Kidney capillary endothelial cell (primary cell): ENCODE data around the gene VSTM5.

Experiments
- DNase-seq: peaks from one replicate; pipeline ENCODE4 v3.0.0-alpha.2; 2018; ENCODE audit warnings: low spot score

VSTM5 gene

GRCh38 chr11:93842461-93842860 lies 8.0 kb downstream of the VSTM5 start:
- no peak for DNase-seq

GRCh38 chr11:93842034-93842433 lies 8.4 kb downstream of the VSTM5 start:
- no peak for DNase-seq

- no peak for DNase-seq
Observed at GRCh38 chr11:93841446-93841845, 9.0 kb downstream of the VSTM5 start.

DNA sequence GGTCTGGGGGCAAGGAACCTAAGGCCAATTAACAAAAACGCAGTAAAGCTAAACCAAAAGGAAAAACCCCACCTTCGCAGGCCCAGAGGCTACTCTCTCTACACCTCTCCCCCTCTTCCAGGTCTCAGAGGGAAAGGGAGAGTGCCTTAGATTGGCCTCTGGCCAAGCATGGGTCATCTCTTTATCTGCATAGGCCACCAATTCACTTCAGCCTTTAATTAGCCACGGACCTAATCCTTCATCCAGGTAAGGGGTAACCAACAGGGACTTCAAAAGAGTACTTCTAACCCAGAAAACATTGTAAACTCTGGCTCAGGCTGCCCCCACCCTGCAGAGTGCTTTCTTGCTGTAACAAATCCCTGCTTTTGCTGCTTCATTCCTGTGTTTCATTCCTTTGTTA lies 9.4 kb downstream of the VSTM5 start:
- no peak for DNase-seq

GRCh38 chr11:93840180-93840579 lies 10.2 kb downstream of the VSTM5 start:
- no peak for DNase-seq

DNA sequence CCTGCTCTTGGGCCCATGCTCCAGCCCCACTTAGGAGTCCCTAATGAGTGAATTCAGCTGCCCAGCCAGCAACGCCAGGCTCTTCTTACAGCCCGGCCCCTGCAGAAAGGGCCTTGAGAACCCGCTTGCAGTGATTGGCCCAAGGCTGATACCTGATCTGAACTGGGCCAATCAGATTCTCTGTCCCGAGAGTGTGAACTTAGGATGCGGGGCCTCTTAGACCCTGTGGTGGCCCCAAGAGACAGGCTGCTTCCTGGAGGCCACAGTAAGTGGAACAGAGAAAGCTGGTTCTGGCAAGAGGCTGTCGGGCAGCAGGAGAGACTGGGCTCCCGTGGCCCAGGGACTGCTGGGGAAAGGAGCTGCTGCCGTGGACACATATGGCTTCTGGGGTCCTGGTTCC lies 11.5 kb downstream of the VSTM5 start:
- no peak for DNase-seq

DNA sequence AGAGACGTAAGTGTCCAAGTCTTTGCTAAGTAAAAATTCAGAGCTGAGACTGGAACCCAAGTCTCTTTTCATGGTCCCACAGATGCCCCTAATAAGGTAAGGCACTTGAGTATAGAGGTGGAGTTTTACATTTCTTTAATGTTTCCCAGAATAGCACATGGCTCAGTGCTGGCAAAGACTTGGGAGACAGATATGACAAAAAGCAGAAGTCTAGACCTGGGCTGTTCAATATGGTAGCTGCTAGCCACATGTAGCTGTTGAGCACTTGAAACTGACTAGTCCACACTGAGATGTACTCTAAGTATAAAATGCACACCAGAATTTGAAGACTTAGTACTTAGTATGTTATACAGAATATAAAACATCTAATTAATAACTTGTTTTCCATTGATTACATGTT lies 17.6 kb downstream of the VSTM5 start:
- no peak for DNase-seq

GRCh38 chr11:93831343-93832127 lies 18.9 kb downstream of the VSTM5 start:
- DNase-seq, result no peak

- no peak for DNase-seq
Observed at GRCh38 chr11:93829598-93829997, 20.8 kb downstream of the VSTM5 start.

DNA sequence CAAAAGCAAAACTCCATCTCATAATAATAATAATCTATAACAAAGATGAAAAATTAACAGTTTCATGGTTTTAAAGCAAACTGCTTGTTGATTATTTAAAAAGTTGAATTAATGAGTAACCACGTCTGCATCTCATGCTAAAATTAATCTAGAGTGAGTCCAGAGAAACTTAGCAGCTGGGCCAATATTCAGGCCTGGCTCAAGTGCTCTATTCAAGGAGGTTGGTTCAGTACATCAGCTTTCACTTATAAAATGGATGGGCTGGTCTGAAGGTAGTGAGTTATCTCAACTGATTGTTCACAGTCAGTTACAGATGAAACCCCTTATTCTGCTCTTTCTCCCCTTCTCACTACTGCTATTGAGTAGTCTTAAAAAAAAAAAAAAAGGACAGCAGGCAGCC lies 23.1 kb downstream of the VSTM5 start:
- no peak for DNase-seq

GRCh38 chr11:93823210-93823609 lies 27.2 kb downstream of the VSTM5 start:
- DNase-seq, result no peak

- no peak for DNase-seq
Observed at GRCh38 chr11:93822359-93822758, 28.1 kb downstream of the VSTM5 start.

GRCh38 chr11:93821617-93822016 lies 28.8 kb downstream of the VSTM5 start:
- DNase-seq, result no peak

- no peak for DNase-seq
Observed at GRCh38 chr11:93820847-93821246, 29.6 kb downstream of the VSTM5 start.

DNA sequence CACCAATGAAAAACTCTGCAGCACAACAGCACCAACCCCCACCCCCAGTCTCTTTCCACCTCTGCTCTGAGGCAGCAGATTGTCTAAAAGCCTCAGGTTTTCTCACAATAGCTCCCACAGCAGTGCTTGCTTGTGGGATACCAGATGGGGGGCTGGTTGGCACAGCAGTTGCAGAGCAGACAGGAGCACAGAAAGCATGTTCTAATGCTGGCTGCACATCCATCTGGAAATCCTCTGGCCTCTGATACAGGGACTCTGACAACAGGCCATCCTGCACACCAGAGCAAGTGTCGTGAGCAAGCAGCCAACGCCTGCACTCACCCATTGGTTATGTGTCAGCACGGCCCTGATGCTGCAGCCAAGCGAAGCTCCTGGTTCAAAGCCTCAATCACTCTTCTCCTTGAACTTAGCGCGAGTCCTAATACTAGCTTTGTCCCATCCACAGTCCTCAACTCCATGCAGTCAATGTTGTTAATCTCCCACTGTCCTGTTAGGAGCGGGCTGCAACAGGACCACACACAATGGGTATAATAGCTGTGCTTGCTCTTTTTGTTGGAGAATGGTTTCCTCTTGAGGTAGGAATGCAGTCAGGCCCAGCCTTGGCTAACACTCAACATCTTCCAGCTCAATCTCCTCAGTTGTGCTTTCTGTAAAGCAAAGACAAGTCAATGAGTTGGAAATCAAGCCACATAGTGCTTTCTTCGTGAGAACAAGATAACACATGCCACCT lies 30.3 kb downstream of the VSTM5 start:
- DNase-seq, result no peak

DNA sequence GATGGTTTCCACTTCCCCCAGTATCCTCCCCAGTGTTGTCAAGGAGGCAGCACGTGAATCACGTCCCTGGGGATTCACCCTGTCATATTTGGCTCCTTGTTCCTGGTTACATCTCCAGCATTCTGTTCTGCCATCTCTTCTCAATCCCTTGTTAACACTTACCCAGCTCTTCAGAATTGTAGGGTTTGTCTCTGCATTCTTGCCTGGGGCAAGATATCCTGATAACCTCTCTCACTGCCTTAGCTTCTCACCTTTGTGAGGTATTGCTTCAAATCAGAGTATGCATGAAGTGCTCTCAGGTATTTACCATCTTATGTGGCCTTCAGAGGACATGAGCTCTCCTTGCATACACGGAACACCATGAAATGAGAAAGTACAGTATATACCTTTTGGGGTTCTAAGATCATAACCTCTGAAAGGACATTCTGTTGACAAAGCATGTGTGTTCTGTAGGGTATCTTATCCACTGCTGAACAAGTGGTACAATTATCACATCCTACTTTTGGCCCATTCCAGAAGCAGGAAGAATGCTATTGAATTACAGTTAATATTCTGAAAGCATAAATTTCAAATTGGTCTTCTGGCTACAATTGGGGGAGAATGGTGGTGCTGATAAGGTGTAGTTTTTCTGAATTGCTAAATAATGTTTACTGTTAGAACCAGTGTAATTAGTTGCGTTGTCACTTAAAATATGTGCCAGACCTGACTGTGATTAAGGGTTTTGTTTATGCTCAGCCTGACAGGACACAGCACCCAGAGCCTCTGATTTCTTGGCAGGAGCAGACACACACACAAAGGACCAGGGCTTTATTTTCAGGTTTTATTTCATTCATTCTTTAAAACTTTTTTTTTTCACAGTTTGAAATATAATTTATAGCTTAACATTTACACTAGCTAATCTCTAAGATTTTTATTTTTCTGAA lies 32.7 kb downstream of the VSTM5 start:
- no peak for DNase-seq

DNA sequence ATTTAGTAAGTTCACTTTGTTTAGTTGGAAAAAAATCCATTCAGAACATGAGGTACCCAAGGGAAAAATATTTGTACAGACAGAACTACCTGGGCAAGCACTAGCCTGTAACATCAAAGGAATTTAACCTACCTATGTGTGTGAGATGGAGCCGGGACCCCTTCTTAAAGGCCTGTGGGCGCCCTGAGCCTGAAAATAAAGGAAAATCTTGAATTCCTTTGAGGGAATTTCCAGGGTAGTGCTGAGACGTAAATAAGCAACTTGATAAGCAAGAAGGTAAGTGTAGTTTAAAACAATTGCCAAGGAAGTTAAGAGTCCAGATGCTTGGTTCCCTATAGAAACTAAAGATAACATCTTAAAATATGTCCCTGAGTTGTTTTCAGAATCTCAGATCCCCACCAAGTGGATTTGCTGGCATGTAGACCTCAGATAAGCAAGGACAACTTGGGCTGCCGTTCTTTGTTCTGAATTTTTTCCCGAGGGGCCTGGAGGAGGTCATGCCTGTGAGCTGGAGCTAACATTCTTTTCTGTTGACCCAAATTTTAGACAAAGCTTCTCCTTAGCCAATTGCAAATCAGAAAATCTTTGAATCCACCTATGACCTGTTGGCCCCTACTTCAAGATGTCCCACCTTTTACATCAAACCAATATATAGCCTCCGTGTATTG lies 35.3 kb downstream of the VSTM5 start:
- no peak for DNase-seq

- no peak for DNase-seq
Observed at GRCh38 chr11:93813974-93814373, 36.4 kb downstream of the VSTM5 start.

DNA sequence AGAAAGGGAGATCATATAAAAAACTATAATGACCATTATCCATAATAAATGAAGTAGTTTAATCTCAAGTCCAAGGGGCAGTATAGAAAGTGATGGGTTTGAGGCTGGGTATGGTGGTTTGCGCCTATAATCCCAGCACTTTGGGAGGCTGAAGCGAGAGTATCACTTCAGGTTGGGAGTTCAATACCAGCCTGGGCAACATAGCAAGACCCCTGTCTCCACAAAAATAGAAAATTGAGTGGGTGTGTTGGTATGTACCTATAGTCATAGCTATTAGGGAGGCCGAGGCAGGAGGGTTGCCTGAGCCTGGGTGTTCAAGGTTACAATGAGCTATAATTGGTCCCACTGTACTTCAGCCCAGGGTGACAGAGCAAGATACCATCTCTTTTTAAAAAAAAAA lies 42.4 kb downstream of the VSTM5 start:
- no peak for DNase-seq

- DNase-seq, result no peak
Observed at GRCh38 chr11:93804879-93805278, 45.5 kb downstream of the VSTM5 start.

- no peak for DNase-seq
Observed at GRCh38 chr11:93801366-93801765, 49.1 kb downstream of the VSTM5 start.
